ENCODE data around the gene BRMS1. TPM values are rescaled to one million over a fixed set of nuclear protein-coding genes. Genes with fewer than 3 reads are reported as not detected.

Gene BRMS1, protein sequence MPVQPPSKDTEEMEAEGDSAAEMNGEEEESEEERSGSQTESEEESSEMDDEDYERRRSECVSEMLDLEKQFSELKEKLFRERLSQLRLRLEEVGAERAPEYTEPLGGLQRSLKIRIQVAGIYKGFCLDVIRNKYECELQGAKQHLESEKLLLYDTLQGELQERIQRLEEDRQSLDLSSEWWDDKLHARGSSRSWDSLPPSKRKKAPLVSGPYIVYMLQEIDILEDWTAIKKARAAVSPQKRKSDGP
- 10 to 100 TPM; 55.7 to 71.3 TPM for total RNA-seq

GRCh38 chr11:66344550-66345315 is at the start of gene BRMS1:
Gene BRMS1 (minus strand): TSS chr11:66345104. CDS start chr11:66342234, 2,870 bp downstream.
- intact Hi-C loops (cut with DNase I): no loop called here
- H3K4me3 ChIP-seq: peak within 1 kb of the TSS; percentile 75 to 94
- under 1% methylated on average over 38 of the region's 59 CpGs for WGBS
- H3K27me3 ChIP-seq (replicated peaks; ENCODE audit: insufficient read depth): no peaks in the 10 kb centered on the region
- peak; percentile 98 for DNase-seq (ENCODE audit: low spot score)
- H3K4me1 ChIP-seq (replicated peaks): peaks cover 13% of the 10 kb centered on the region
- H3K36me3 ChIP-seq: peaks cover 10 to 21% of the 10 kb centered on the region in 2 donors
- H3K27ac ChIP-seq: peak within 1 kb of the TSS; percentile 66 to 70
- TF ChIP-seq POLR2A (IDR thresholded peaks at IDR 0.05): peak; percentile 82
- TF ChIP-seq, protein P1, sequence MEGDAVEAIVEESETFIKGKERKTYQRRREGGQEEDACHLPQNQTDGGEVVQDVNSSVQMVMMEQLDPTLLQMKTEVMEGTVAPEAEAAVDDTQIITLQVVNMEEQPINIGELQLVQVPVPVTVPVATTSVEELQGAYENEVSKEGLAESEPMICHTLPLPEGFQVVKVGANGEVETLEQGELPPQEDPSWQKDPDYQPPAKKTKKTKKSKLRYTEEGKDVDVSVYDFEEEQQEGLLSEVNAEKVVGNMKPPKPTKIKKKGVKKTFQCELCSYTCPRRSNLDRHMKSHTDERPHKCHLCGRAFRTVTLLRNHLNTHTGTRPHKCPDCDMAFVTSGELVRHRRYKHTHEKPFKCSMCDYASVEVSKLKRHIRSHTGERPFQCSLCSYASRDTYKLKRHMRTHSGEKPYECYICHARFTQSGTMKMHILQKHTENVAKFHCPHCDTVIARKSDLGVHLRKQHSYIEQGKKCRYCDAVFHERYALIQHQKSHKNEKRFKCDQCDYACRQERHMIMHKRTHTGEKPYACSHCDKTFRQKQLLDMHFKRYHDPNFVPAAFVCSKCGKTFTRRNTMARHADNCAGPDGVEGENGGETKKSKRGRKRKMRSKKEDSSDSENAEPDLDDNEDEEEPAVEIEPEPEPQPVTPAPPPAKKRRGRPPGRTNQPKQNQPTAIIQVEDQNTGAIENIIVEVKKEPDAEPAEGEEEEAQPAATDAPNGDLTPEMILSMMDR (IDR thresholded peaks at IDR 0.05): peak in 3 of 4 experiments; percentile 22 to 59 (median 44)
- TF ChIP-seq POLR2AphosphoS5 (IDR thresholded peaks at IDR 0.05): peak; percentile 99
- H3K9me3 ChIP-seq: no peaks in the 10 kb centered on the region

DNA sequence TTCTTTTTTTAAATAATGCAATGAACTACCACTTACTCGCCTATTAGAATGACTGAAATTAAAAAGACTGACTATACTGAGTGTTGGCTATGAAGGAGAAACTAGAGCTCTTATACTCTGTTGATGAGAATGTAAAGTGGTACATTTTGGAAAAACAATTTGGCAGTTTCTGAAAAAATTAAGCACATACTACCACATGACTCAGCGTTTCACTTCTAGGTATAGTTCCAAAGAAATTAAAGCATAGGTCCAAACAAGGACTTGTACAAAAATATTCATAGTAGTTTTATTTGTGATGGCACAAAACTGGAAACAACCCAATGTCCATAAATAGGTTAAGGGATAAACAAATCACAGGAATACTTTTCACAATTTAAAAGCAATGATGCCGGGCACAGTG is 49.0 kb upstream of the BRMS1 start:
- no peak for DNase-seq (ENCODE audit: low spot score)
- Histone ChIP-seq H3K4me1 (replicated peaks) (no peaks in the 10 kb centered on the region), H3K27me3 (replicated peaks; ENCODE audit: insufficient read depth) (no peaks in the 10 kb centered on the region), H3K27ac (no peak overlapping the region), H3K9me3 (no peaks in the 10 kb centered on the region), H3K36me3 (no peaks in the 10 kb centered on the region), H3K4me3 (no peak overlapping the region)
- WGBS: 82% methylated on average over 3 of the region's 3 CpGs
- intact Hi-C loops (cut with DNase I): no loop called here
- TF ChIP-seq, protein P1 (IDR thresholded peaks at IDR 0.05): no peak
- TF ChIP-seq POLR2AphosphoS5 (IDR thresholded peaks at IDR 0.05) (no peak), POLR2A (IDR thresholded peaks at IDR 0.05) (no peak)

DNA sequence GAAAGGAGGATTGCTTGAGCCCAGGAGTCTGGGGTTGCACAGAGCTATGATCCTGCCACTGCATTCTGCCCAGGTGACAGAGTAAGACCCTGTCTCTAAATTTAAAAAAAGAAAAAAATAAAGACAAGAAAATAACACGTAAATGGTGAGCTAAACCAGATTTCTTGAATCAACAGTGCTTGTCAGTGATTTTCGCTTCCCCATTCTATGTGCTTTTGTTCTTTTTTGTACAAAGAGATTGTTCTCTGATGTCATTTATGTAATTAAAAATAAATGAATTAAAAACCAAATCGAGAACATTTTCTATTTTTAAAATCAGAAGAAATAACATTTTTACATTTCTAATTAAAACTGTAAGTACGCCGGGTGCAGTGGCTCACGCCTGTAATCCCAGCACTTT is 46.4 kb upstream of the BRMS1 start:
- no peaks in the 10 kb centered on the region for H3K27me3 ChIP-seq (replicated peaks; ENCODE audit: insufficient read depth)
- H3K4me3 ChIP-seq: no peak overlapping the region
- H3K36me3 ChIP-seq: no peaks in the 10 kb centered on the region
- H3K4me1 ChIP-seq (replicated peaks): no peaks in the 10 kb centered on the region
- no peaks in the 10 kb centered on the region for H3K9me3 ChIP-seq
- 70% methylated on average over 6 of the region's 6 CpGs for WGBS
- no peak overlapping the region for H3K27ac ChIP-seq
- DNase-seq (ENCODE audit: low spot score): no peak
- intact Hi-C loops (cut with DNase I): no loop called here
- TF ChIP-seq POLR2A (IDR thresholded peaks at IDR 0.05): no peak
- no peak for TF ChIP-seq POLR2AphosphoS5 (IDR thresholded peaks at IDR 0.05)
- TF ChIP-seq, protein P1 (IDR thresholded peaks at IDR 0.05): no peak

GRCh38 chr11:66388780-66389386 is 44.0 kb upstream of the BRMS1 start:
- 29% methylated on average over 8 of the region's 8 CpGs for WGBS
- H3K27ac ChIP-seq: no peak overlapping the region
- TF ChIP-seq POLR2AphosphoS5 (IDR thresholded peaks at IDR 0.05) (peak; percentile 27), POLR2A (IDR thresholded peaks at IDR 0.05) (no peak)
- TF ChIP-seq, protein P1 (IDR thresholded peaks at IDR 0.05): peak in 3 of 4 experiments; percentile 53 to 72 (median 63)
- no peaks in the 10 kb centered on the region for H3K4me1 ChIP-seq (replicated peaks)
- DNase-seq (ENCODE audit: low spot score): peak; percentile 75
- H3K4me3 ChIP-seq: no peak overlapping the region
- H3K9me3 ChIP-seq: no peaks in the 10 kb centered on the region
- intact Hi-C loops (cut with DNase I): loop anchor here (2.0 kb wide), 1 partner anchor 78 kb away; no protein-coding TSS in a partner anchor
- H3K27me3 ChIP-seq (replicated peaks; ENCODE audit: insufficient read depth): no peaks in the 10 kb centered on the region
- no peaks in the 10 kb centered on the region for H3K36me3 ChIP-seq
